A549 treated with AZD2906 at 1 μM for 4 hours (cell line): ENCODE results near the gene APOE. TPM values are rescaled to one million over a fixed set of nuclear protein-coding genes. Genes with fewer than 3 reads are reported as not detected.

Experiments
- total RNA-seq: library from RNA; stranded (reverse); fragments of 200-300 nt; extraction: Qiagen RNA extraction; gene quantifications from 5 replicates; pipeline ENCODE4 v1.2.3, GENCODE V29; 2022

Gene APOE
- 10.6 to 22.1 TPM (median 14.8 TPM) in 5 replicates for total RNA-seq

GRCh38 chr19:44905437-44906160, at the start of gene APOE:
Gene APOE, plus strand, starts transcription at chr19:44905796. Its CDS starts 829 bp downstream, at chr19:44906625.

GRCh38 chr19:44891016-44891882, 14.3 kb upstream of the APOE start, which contains the start of gene TOMM40:
Gene TOMM40, plus strand, starts transcription at chr19:44891254. Its CDS starts 162 bp downstream, at chr19:44891416.

GRCh38 chr19:44914433-44915206, 9.0 kb downstream of the APOE start, which contains the start of gene APOC1:
Gene APOC1, plus strand, starts transcription at chr19:44914608. Its CDS starts 284 bp downstream, at chr19:44914892.

GRCh38 chr19:44942067-44942571, 36.5 kb downstream of the APOE start, which contains the start of gene APOC4:
Gene APOC4, plus strand, starts transcription at chr19:44942237. Its CDS starts 41 bp downstream, at chr19:44942278.

GRCh38 chr19:44954649-44955504, 49.3 kb downstream of the APOE start, which contains the start of gene CLPTM1:
Gene CLPTM1, plus strand, starts transcription at chr19:44955380. Its CDS starts 16 bp downstream, at chr19:44955396.

Other genes with a start within 250 kb of the APOE start
- 7.7 to 12.3 TPM (median 9.2 TPM) in 5 replicates for gene CEACAM19, start 234.3 kb upstream of the APOE start, total RNA-seq
- 0.03 to 0.13 TPM (median 0.11 TPM) in 5 replicates for gene CEACAM16, start 206.6 kb upstream of the APOE start, total RNA-seq
- 30.5 to 57.6 TPM (median 56.5 TPM) in 5 replicates for gene BCL3, start 157.1 kb upstream of the APOE start, total RNA-seq
- 0.06 TPM in 1 of 5 replicates, not detected in the others for gene CBLC, start 127.9 kb upstream of the APOE start, total RNA-seq
- gene BCAM, start 96.7 kb upstream of the APOE start, total RNA-seq: 68.3 to 86.8 TPM (median 84.1 TPM) in 5 replicates
- 71.2 to 83.6 TPM (median 79.1 TPM) in 5 replicates for gene NECTIN2, start 59.5 kb upstream of the APOE start, total RNA-seq
- 182 to 258 TPM (median 243 TPM) in 5 replicates for gene TOMM40, start 14.5 kb upstream of the APOE start, total RNA-seq
- 110 to 119 TPM (median 111 TPM) in 5 replicates for gene APOC1, start 8.8 kb downstream of the APOE start, total RNA-seq
- gene APOC4, start 36.4 kb downstream of the APOE start, total RNA-seq: not detected in 5 replicates
- not detected in 5 replicates for gene APOC2, start 40.3 kb downstream of the APOE start, total RNA-seq
- gene CLPTM1, start 49.6 kb downstream of the APOE start, total RNA-seq: 140 to 185 TPM (median 176 TPM) in 5 replicates
- gene RELB, start 95.7 kb downstream of the APOE start, total RNA-seq: 23.1 to 46.1 TPM (median 39.5 TPM) in 5 replicates
- gene CLASRP, start 133.2 kb downstream of the APOE start, total RNA-seq: 45.4 to 71.7 TPM (median 67.2 TPM) in 5 replicates
- gene ZNF296, start 170.7 kb downstream of the APOE start, total RNA-seq: 12.1 to 21.4 TPM (median 18.9 TPM) in 5 replicates
- 91.8 to 109 TPM (median 95.5 TPM) in 5 replicates for gene GEMIN7, start 173.5 kb downstream of the APOE start, total RNA-seq
- 31.6 to 44.7 TPM (median 43.0 TPM) in 5 replicates for gene PPP1R37, start 187.4 kb downstream of the APOE start, total RNA-seq